Dedifferentiated amniotic fluid mesenchymal stem cell (primary cell): ENCODE results near the gene NDUFA11.
A peak's percentile ranks its signal among the peaks of the same experiment; 100 is the strongest.

Experiments
- DNase-seq: peaks from one replicate; pipeline ENCODE4 v3.0.0-alpha.2; 2016; ENCODE audit errors: extremely low spot score

NDUFA11 gene

DNA sequence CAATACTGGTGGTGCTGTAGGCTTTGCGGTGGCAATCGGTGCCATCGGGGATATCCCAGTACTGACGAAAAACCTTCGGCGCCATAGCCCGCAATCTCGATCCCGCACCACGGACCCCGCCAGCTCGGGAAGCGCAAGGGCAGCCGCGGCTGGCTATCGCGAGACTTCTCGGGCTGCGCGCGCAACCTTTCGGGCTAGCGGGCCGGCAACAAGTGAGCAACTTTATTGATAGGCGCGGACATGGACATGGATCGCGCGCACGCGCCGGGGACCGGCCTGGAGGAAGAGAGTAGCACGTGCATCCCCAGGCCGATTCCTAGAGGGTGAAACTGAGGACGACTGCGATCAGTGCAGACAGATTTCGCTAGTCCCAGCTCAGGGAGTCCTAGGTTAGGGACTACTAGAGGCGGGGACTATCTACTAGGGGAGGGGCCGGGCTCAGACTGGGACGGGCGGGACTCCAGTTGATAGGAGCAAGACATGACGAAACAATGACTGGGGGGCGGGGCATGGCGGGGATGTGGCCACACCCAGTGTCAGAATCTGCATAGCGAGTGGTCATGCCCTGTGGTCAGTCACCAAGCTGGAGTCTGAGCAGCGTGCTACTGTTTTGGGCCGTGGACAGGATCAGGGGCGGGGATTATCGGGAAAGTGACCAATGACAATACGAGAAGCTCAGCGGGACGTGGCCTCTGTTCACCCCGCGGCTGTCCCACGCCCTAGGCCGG, at the start of gene NDUFA11:
TSS of gene NDUFA11 (minus strand) at position 167 of the 728 bp plus-strand sequence. CDS start at position 85, 82 bp downstream.
- peak; percentile 96 for DNase-seq

DNA sequence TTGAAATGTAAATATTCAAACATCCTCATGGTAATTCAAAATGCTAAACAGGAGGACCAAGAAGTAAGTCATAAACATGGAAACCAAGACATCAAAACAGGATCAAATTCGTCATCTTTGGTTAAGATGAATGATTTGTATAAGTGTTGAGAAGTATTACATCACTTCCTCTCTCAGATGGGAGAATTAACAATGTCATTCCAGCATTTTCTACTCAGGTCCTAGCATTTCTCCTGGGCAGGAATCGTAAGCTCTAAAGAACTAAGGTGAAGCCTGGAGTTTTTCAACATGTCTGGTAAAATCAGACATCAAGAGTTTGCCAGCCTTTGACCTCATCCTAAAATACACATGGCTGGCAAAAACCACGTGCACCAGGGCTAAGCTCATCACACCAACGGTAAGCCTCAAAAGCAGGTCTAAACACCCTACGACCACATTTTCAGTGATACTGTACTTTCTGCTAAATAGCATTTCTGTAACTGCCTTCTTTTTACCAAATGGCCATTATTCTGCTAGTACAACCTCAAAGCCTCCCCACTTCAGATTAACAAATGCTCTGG, 49.5 kb upstream of the NDUFA11 start:
- no peak for DNase-seq

DNA sequence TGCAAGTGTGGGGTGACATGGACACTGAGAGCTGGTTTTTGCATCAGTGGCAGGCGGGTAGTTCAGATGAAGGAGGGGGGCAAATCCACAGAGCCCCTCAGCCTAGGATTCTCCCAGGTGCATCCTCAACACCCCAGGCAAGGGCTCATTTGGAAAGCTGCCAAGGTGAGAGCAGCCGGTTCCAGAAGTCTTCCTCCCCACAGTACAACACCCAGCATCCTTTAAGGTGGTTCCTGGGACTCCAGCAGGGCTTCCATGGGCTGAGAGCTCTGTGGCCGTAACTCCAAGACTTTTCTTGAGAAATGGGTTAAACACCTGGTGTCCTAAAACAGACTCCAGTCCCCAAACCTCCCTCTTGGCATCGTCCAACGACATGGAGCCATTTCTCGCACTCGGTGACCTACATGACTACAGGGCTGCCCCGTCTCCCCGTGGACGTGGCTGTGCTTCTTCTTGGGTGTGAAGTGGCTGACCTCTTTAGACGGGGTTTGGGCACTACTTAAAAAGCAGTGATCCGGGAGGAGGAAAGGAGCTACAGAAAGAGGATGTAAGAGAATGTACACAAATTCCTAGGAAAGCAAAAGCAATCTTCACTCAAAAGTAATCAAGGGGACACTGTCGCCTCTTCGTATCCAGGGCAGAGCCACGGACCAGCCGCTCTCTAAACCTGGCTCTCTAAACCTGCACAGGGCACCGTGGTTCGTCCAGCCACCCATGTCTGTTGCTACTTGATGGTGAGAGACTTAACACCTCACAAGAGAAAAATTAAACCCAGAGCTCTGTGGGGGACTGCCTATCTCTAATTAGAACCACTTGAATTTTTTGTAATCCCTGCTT, 48.8 kb upstream of the NDUFA11 start:
- DNase-seq, result no peak

- no peak for DNase-seq
These were observed 47.8 kb upstream of the NDUFA11 start for GRCh38 chr19:5951338-5951861.

- no peak for DNase-seq
These were observed 47.2 kb upstream of the NDUFA11 start for GRCh38 chr19:5950741-5951140.

GRCh38 chr19:5949792-5950305, 46.3 kb upstream of the NDUFA11 start:
- DNase-seq, result no peak

GRCh38 chr19:5948752-5949564, 45.4 kb upstream of the NDUFA11 start:
- DNase-seq, result no peak

DNA sequence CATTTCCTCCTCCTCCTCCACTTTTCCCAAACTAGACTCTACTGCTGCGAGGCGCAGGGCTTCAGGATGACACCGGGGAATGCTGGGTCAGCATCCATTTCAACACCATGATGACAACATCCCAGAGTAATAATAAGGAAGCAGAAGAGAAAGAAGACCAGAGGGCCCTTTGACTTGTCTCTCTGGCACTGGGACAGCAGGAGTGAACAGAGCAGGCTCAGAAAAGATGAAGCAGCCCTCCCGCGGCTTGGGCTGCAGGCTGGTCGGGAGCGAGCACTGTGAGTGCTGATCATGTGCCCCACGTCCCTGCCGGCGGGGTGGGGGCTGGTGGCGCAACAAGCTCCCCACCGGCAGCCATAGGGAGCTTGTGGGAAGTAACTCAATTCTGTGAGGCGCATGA, 43.8 kb upstream of the NDUFA11 start:
- DNase-seq, result no peak

DNA sequence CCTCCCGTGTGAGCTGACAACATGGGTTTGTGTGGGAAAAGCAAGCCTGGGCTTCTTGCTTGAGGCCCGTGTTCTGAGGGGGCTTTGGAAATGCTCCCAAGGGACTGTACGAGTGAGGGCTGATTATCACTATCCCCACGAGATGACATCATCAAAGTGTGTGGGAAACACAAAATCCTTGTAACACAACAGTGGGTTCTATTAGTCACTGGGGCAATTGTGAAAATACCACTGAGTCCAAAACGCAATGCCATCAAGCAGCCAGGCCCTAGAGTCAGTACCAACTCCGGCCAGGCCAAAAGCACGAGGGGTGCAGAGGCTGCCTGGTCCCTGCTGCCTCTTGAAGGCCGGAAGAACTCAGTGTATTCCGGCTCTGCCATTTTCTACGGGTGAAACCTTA, 40.0 kb upstream of the NDUFA11 start:
- no peak for DNase-seq

GRCh38 chr19:5943045-5943444, 39.5 kb upstream of the NDUFA11 start:
- no peak for DNase-seq

- DNase-seq, result no peak
These were observed 38.1 kb upstream of the NDUFA11 start for GRCh38 chr19:5941673-5942072.

DNA sequence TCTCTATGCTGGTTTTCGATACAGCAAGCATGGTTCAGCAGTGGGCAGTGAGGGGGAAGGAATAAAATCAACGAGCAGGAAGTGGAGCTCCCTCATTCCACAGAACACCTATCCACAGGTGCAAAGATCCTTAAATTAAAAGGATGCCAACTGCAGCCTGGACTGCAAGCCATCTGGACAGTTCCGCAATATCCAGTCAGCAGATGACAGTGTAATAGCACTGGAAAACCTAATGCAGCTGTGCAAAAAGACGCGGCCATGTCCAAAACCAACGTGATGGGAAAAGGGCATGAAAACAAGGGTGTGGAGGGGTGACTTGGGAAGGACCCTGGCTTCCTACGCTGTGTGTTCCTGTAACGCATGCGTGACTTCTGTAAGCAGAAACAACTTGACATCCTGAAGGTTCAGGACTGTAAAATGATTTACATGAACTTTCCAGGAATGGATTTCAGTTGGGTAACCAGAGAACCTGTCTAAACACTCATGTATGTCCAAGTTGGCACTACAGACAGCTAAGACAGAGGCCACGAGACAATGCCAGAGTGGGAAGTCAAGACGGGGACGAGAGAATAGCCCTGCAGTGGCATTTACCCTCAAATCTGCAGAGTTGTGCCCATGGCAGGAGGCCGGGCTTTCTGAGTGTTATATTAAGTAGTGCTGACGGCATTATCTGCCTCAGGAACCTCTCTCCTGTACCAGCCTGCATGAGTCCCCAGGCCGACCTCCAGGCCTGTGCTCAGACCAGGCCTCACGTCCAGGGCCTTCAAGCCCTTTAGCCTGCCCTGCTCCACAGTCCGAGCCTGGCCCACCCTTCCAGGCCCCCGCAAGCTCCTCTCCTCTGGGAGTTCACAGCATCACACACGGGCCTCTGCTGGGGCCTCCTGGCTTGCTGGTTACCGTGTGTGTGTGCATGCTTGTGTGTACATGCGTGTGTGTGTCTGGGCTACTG, 36.9 kb upstream of the NDUFA11 start:
- no peak for DNase-seq

GRCh38 chr19:5937550-5937949, 34.0 kb upstream of the NDUFA11 start:
- no peak for DNase-seq

DNA sequence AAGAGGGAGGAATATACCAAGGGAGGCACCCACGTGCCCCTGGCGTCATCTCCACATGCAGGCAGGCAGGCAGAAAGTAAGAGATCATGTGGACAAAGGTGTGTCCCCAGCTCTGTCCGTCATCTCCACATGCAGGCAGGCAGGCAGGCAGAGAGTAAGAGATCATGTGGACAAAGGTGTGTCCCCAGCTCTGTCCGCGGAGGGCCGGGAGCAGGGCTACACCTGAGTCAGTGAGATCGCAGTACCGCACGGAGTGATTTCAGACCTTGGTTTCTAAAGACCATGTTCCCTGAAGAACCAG, 32.7 kb upstream of the NDUFA11 start:
- DNase-seq, result no peak

DNA sequence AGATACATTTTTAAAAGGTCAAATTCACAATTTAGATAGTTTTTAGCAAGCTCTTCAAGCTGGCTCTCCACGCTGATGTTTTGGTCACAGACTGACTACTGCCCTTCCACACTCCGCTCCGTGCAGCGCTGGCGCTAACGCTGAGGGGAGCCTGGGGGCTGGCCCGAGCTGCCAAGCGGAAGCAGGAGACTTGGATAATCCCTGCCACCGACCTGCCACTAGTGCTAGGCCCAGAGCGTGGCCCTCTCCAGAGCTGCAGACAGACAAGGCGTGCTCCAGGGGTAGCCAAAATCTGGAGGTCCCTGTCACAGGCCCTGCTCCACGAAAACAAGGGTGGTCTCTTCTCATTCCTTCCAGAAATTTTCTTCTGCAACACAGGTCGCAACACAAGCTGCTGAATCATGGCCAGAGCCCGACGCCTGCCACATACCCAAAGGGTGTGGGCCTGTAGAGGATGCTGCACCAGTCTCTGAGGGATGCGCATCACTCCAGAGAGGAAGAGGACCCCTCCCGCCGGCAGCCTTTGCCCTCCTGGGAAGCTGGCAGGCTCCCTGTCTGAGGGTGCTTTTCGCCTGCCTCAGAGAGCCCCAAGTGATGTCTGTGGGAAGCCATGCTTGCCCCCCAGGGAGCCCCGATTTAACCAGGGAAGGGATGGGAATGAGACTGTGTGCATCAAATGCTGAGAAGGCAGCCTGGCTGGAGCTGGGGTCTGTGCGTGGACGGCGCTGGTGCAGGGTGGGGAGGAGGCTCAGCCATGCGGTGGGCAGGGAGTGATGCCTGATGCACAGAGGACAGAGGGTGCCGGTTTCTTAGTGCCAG, 32.1 kb upstream of the NDUFA11 start:
- no peak for DNase-seq

- peak; percentile 69 for DNase-seq
These were observed 31.3 kb upstream of the NDUFA11 start for GRCh38 chr19:5934774-5935472.

- DNase-seq, result no peak
These were observed 30.4 kb upstream of the NDUFA11 start for GRCh38 chr19:5934069-5934401.

DNA sequence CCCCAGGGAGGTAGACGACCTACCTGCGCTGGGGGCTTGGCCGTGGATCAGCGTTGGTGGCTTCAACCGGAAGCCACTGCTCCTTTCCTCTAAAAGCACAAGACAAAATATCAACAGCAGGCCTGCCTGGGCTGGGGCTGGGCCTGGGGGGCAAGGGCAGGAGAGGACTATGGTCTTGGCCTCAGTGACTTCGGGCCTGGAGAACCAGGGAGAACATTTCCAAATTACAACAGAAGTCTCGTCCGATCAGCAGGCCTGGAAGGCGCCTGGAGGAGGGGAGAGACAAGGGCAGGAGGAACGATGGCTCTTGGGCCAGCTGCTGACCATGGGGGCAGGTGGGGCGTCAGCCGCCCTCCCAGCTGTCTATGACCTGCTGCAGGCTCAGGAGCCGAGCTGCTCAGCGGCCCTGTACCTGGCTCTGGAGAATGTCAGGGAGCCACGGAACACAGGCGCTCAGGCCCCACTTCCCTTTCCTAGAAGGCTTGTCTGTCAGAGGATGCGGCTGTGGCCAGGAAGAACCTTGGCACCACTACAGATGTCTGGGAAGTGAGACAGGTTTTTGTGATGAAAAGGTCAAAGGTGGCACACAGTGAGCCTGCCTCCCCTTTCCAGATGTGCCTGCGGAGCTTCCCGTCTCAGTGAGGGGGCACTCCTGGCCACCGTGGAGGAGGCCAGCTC, 29.9 kb upstream of the NDUFA11 start:
- DNase-seq, result no peak
